Testis (tissue), 3 donors: Measurements from ENCODE around the gene PNPLA5. TPM values are rescaled to one million over a fixed set of nuclear protein-coding genes. Genes with fewer than 3 reads are reported as not detected.

ENCODE experiments used
- DNase-seq: peaks from one replicate; pipeline ENCODE4 v3.0.0-alpha.2; 2019
- H3K27ac ChIP-seq, 2 donors: fragments of 200-600 bp; sonication (generic); one replicate each; pipeline ENCODE4 v1.5.1; 2019
- H3K27me3 ChIP-seq: fragments of 200-600 bp; sonication (generic); one replicate; pipeline ENCODE4 v1.5.1; 2019
- H3K36me3 ChIP-seq: fragments of 200-600 bp; sonication (generic); one replicate; pipeline ENCODE4 v1.5.1; 2017; ENCODE audit warnings: low read depth; ENCODE audit errors: missing control alignments
- H3K4me1 ChIP-seq: fragments of 200-600 bp; sonication (generic); one replicate; pipeline ENCODE4 v1.5.1; 2019
- H3K4me3 ChIP-seq, 2 donors: fragments of 200-600 bp; sonication (generic); one replicate each; pipeline ENCODE4 v1.5.1; 2017 to 2019
- H3K9me3 ChIP-seq: fragments of 200-600 bp; sonication (generic); one replicate; pipeline ENCODE4 v1.5.1; 2017
- CTCF ChIP-seq, 3 experiments: fragments of 450-650 bp in 2 of 3; fragments of 200-600 bp in 1 of 3; sonication (generic) in 1 of 3; IDR thresholded peaks; one replicate each; pipeline ENCODE4 v1.5.1; 2016 to 2019; ENCODE audit warnings: antibody characterized with exemption in 3 of 3, mild to moderate bottlenecking in 2 of 3, moderate library complexity in 1 of 3
- POLR2A ChIP-seq: fragments of 450-650 bp; IDR thresholded peaks from one replicate; pipeline ENCODE4 v1.6.1; 2017; ENCODE audit warnings: antibody characterized with exemption, mild to moderate bottlenecking, moderate library complexity
- WGBS, 2 donors: methylation state at CpG; one replicate each; pipeline ENCODE4 v1.1.5; 2018; 5-methylcytosine and 5-hydroxymethylcytosine counted together
- intact Hi-C: fragments of 100-400 bp; cut with DNase I; formaldehyde crosslinking; loops from one replicate; pipeline ENCODE4 v1.15.1; 2023; ENCODE audit warnings: low total_unique reads
- polyA plus RNA-seq: library from polyadenylated mRNA; stranded (reverse); fragments of 350-450 nt; fragmentation: Illumina TruSeq; extraction: RNeasy Lipid Tissue Mini Kit (QIAGEN cat#74804); gene quantifications from one replicate; pipeline ENCODE4 v1.2.3, GENCODE V29; 2014; ENCODE audit warnings: low read depth, low replicate concordance; ENCODE audit not compliant: insufficient read depth
- total RNA-seq, 2 donors: library from RNA; depleted of rRNA; stranded (reverse); fragments of >200 nt; gene quantifications; one replicate each; pipeline ENCODE4 v1.2.3, GENCODE V29; 2016

Gene PNPLA5
- total and polyA plus RNA-seq, 3 donors from 2014 or later = not detected

GRCh38 chr22:43889201-43889859, 2.5 kb downstream of the PNPLA5 start:
- no peaks in the 10 kb centered on the region for H3K36me3 ChIP-seq
- H3K27me3 ChIP-seq = no peaks in the 10 kb centered on the region
- TF ChIP-seq CTCF (IDR thresholded peaks at IDR 0.05) = no peak
- TF ChIP-seq POLR2A = no peak
- no peak for DNase-seq
- 70 to 75% methylated on average over 10 to 16 of the region's 16 CpGs for WGBS, 2 donors
- intact Hi-C loops = no loop called here
- no peak overlapping the region for H3K4me3 ChIP-seq
- H3K9me3 ChIP-seq = no peaks in the 10 kb centered on the region
- peaks cover 7% of the 10 kb centered on the region for H3K4me1 ChIP-seq
- H3K27ac ChIP-seq = no peak overlapping the region

GRCh38 chr22:43888740-43889139, 3.1 kb downstream of the PNPLA5 start:
- no peak for DNase-seq
- intact Hi-C loops = no loop called here
- H3K27me3 ChIP-seq = no peaks in the 10 kb centered on the region
- TF ChIP-seq CTCF (IDR thresholded peaks at IDR 0.05) (no peak), POLR2A (no peak)
- WGBS, 2 donors = 62 to 81% methylated on average over 4 of the region's 4 CpGs
- no peaks in the 10 kb centered on the region for H3K36me3 ChIP-seq
- peaks cover 7% of the 10 kb centered on the region for H3K4me1 ChIP-seq
- H3K9me3 ChIP-seq = no peaks in the 10 kb centered on the region
- no peak overlapping the region for H3K4me3 ChIP-seq
- no peak overlapping the region for H3K27ac ChIP-seq

- intact Hi-C loops = no loop called here
Measured at GRCh38 chr22:43887391-43887790, 4.4 kb downstream of the PNPLA5 start.

GRCh38 chr22:43886231-43886630, 5.6 kb downstream of the PNPLA5 start:
- Histone ChIP-seq H3K9me3 (no peaks in the 10 kb centered on the region), H3K27me3 (no peaks in the 10 kb centered on the region), H3K27ac (no peak overlapping the region), H3K4me3 (no peak overlapping the region), H3K4me1 (peaks cover 3% of the 10 kb centered on the region), H3K36me3 (no peaks in the 10 kb centered on the region)
- no peak for TF ChIP-seq POLR2A
- no peak for TF ChIP-seq CTCF (IDR thresholded peaks at IDR 0.05)
- 68 to 79% methylated on average over 2 to 8 of the region's 8 CpGs for WGBS, 2 donors
- no peak for DNase-seq
- intact Hi-C loops = no loop called here

More at GRCh38 chr22:43887391-43887790, 4.4 kb downstream of the PNPLA5 start:
- DNase-seq = no peak
- peaks cover 7% of the 10 kb centered on the region for H3K4me1 ChIP-seq
- WGBS, 2 donors = 88 to 100% methylated on average over 1 to 4 of the region's 4 CpGs
- TF ChIP-seq CTCF (IDR thresholded peaks at IDR 0.05) (no peak), POLR2A (no peak)
- no peak overlapping the region for H3K27ac ChIP-seq
- no peaks in the 10 kb centered on the region for H3K9me3 ChIP-seq
- H3K4me3 ChIP-seq = no peak overlapping the region
- H3K27me3 ChIP-seq = no peaks in the 10 kb centered on the region
- H3K36me3 ChIP-seq = no peaks in the 10 kb centered on the region

GRCh38 chr22:43885786-43886185, 6.0 kb downstream of the PNPLA5 start:
- DNase-seq = no peak
- Histone ChIP-seq H3K4me3 (no peak overlapping the region), H3K27me3 (no peaks in the 10 kb centered on the region), H3K4me1 (no peaks in the 10 kb centered on the region), H3K36me3 (no peaks in the 10 kb centered on the region), H3K9me3 (no peaks in the 10 kb centered on the region), H3K27ac (no peak overlapping the region)
- TF ChIP-seq CTCF (IDR thresholded peaks at IDR 0.05) (no peak), POLR2A (no peak)
- intact Hi-C loops = no loop called here
- WGBS, 2 donors = 82 to 92% methylated on average over 3 to 6 of the region's 6 CpGs
